B cell (primary cell): ENCODE measurements around the gene NXPE3. TPM values are rescaled to one million over a fixed set of nuclear protein-coding genes. Genes with fewer than 3 reads are reported as not detected.

Experiments used
- ATAC-seq: fragments of 200-7000 bp; cut with Tn5 transposase; one replicate; pipeline ENCODE4 v1.10.0; 2021; ENCODE audit warnings: low read depth, mild to moderate bottlenecking, moderate number of reproducible peaks, moderate library complexity
- CTCF ChIA-PET: fragments of 350-600 bp; sonication (Branson Sonifier 250); formaldehyde crosslinking; loops from one replicate; lab custom pipeline; 2021; ENCODE audit warnings: antibody characterized with exemption, inconsistent platforms; lab: Charles Lee
- POLR2A ChIA-PET: fragments of 350-600 bp; sonication (Branson Sonifier 250); formaldehyde crosslinking; loops from one replicate; lab custom pipeline; 2021; ENCODE audit warnings: antibody characterized with exemption; lab: Charles Lee
- DNase-seq: peaks from one replicate; pipeline ENCODE4 v3.0.0; 2013
- H2AFZ ChIP-seq: 2 replicates; pipeline ENCODE4 v1.6.1; 2012; ENCODE audit warnings: mild to moderate bottlenecking, low read depth, low read length; ENCODE audit not compliant: insufficient read depth, poor library complexity, severe bottlenecking
- H3K27ac ChIP-seq, 2 donors: 1 replicate in 1 of 2; 2 replicates in 1 of 2; pipeline ENCODE4 v1.5.1; 2012 to 2013; ENCODE audit warnings: low read length in 2 of 2, mild to moderate bottlenecking in 2 of 2, moderate library complexity in 1 of 2
- H3K27me3 ChIP-seq, 4 experiments: fragments of 200-600 bp in 1 of 4; sonication (generic) in 1 of 4; replicated peaks in 1 of 4; 1 replicate in 2 of 4; 2 replicates in 2 of 4; pipeline versions ENCODE4 v1.6.1 to v1.7.0; 2013 to 2016; ENCODE audit warnings: low read length in 3 of 4, mild to moderate bottlenecking in 2 of 4, mixed read lengths in 1 of 4, moderate library complexity in 1 of 4; ENCODE audit not compliant: insufficient read depth in 4 of 4, control insufficient read depth in 3 of 4; ENCODE audit errors: control extremely low read depth in 1 of 4
- H3K36me3 ChIP-seq, 2 experiments: replicated peaks in 1 of 2; 1 replicate in 1 of 2; 2 replicates in 1 of 2; pipeline versions ENCODE4 v1.6.1 to v1.7.1; 2013; ENCODE audit warnings: low read length in 1 of 2; ENCODE audit not compliant: insufficient read depth in 2 of 2, control insufficient read depth in 1 of 2; ENCODE audit errors: control extremely low read depth in 1 of 2, extremely low read depth in 1 of 2
- H3K4me1 ChIP-seq, 2 donors: fragments of 200-600 bp in 1 of 2; sonication (generic) in 1 of 2; 1 replicate in 1 of 2; 2 replicates in 1 of 2; pipeline versions ENCODE4 v1.5.1 to v1.6.1; 2013 to 2017; ENCODE audit warnings: low read length in 2 of 2; ENCODE audit not compliant: control insufficient read depth in 2 of 2, insufficient read depth in 2 of 2
- H3K4me2 ChIP-seq: replicated peaks from 2 replicates; pipeline ENCODE3; 2012; ENCODE audit warnings: mild to moderate bottlenecking, low read depth, low read length; ENCODE audit not compliant: poor library complexity, severe bottlenecking
- H3K4me3 ChIP-seq, 5 experiments: fragments of 200-600 bp in 1 of 5; sonication (generic) in 1 of 5; 1 replicate in 3 of 5; 2 replicates in 2 of 5; pipeline versions ENCODE4 v1.5.1 to v1.7.0; 2011 to 2016; ENCODE audit warnings: low read length in 4 of 5, mild to moderate bottlenecking in 4 of 5, low read depth in 2 of 5, control low read depth in 1 of 5, moderate library complexity in 1 of 5; ENCODE audit not compliant: insufficient read depth in 1 of 5; ENCODE audit errors: control extremely low read depth in 1 of 5, extremely low read depth in 1 of 5
- H3K79me2 ChIP-seq: fragments of 200-600 bp; sonication (generic); one replicate; pipeline ENCODE4 v1.6.0; 2016; ENCODE audit warnings: low read length; ENCODE audit not compliant: control insufficient read depth, insufficient read depth
- H3K9ac ChIP-seq: fragments of 200-600 bp; sonication (generic); 2 replicates; pipeline ENCODE4 v1.6.1; 2017; ENCODE audit warnings: mild to moderate bottlenecking, low read length, moderate library complexity
- H3K9me3 ChIP-seq, 3 donors: one replicate each; pipeline versions ENCODE4 v1.6.1 to v1.7.1; 2013; ENCODE audit warnings: low read length in 2 of 3; ENCODE audit not compliant: control insufficient read depth in 2 of 3, insufficient read depth in 1 of 3; ENCODE audit errors: control extremely low read depth in 1 of 3
- H4K20me1 ChIP-seq: 2 replicates; pipeline ENCODE4 v1.6.0; 2012; ENCODE audit warnings: mild to moderate bottlenecking, low read length; ENCODE audit not compliant: insufficient read depth, control insufficient read depth, poor library complexity, severe bottlenecking
- H3K27ac Mint-ChIP-seq: one replicate; pipeline ENCODE4 v1.8.0; 2021; ENCODE audit warnings: mixed read lengths
- H3K27me3 Mint-ChIP-seq: one replicate; pipeline ENCODE4 v1.8.0; 2021; ENCODE audit warnings: mixed read lengths
- H3K4me1 Mint-ChIP-seq: one replicate; pipeline ENCODE4 v1.8.0; 2021; ENCODE audit warnings: mixed read lengths
- H3K4me3 Mint-ChIP-seq: one replicate; pipeline ENCODE4 v1.8.0; 2021; ENCODE audit warnings: mixed read lengths
- H3K9me3 Mint-ChIP-seq: one replicate; pipeline ENCODE4 v1.8.0; 2022; ENCODE audit warnings: mixed read lengths; ENCODE audit not compliant: insufficient read depth
- EZH2 ChIP-seq: IDR thresholded peaks from 2 replicates; pipeline ENCODE4 v1.6.1; 2012; ENCODE audit warnings: borderline replicate concordance, low read depth, mild to moderate bottlenecking, moderate library complexity, low read length; ENCODE audit not compliant: insufficient read depth, poor library complexity, severe bottlenecking
- WGBS: methylation state at CpG from one replicate; pipeline ENCODE4 v1.1.5; 2013; ENCODE audit warnings: missing lambda C conversion rate; ENCODE audit not compliant: insufficient coverage; 5-methylcytosine and 5-hydroxymethylcytosine counted together
- intact Hi-C: fragments of 100-400 bp; cut with micrococcal nuclease; formaldehyde crosslinking; loops from one replicate; pipeline ENCODE4 v1.10.0; 2022
- polyA plus RNA-seq: library from polyadenylated mRNA; depleted of rRNA; stranded (reverse); fragments of >200 nt; gene quantifications from 2 replicates; pipeline ENCODE4 v1.2.3, GENCODE V29; 2012
- total RNA-seq, 2 donors: library from RNA; stranded (reverse); fragments of 120-200 nt in 1 of 2; gene quantifications; 1 replicate in 1 of 2; 2 replicates in 1 of 2; pipeline versions ENCODE4 v1.2.3 to v1.2.4, GENCODE V29; 2013 to 2022
- TF ChIP-seq, protein P1 (sequence below): fragments of 200-600 bp; IDR thresholded peaks from one replicate; pipeline ENCODE4 v1.8.0; 2022; ENCODE audit warnings: antibody characterized with exemption, mild to moderate bottlenecking

NXPE3 gene
- total and polyA plus RNA-seq, 2 donors (not counting 1 experiment from before 2014, with no cell fraction given) = 15.4 to 19.7 TPM

DNA sequence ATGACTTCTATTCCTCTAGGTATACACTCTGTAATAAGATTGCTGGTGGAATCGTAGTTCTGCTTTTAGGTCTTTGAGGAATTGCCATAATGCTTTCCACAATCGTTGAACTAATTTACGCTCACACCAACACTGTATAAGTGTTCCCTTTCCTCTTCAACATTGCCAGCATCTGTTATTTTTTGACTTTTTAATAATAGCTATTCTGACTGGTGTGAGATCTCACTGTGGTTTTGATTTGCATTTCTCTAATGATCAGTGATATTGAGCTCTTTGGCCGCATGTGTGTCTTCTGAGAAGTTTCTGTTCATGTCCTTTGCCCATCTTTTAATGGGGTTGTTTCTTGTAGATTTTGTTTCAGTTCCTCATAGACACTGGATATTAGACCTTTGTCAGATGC is 12.8 kb downstream of the NXPE3 start:
- TF ChIP-seq EZH2 = no peak
- TF ChIP-seq, protein P1, sequence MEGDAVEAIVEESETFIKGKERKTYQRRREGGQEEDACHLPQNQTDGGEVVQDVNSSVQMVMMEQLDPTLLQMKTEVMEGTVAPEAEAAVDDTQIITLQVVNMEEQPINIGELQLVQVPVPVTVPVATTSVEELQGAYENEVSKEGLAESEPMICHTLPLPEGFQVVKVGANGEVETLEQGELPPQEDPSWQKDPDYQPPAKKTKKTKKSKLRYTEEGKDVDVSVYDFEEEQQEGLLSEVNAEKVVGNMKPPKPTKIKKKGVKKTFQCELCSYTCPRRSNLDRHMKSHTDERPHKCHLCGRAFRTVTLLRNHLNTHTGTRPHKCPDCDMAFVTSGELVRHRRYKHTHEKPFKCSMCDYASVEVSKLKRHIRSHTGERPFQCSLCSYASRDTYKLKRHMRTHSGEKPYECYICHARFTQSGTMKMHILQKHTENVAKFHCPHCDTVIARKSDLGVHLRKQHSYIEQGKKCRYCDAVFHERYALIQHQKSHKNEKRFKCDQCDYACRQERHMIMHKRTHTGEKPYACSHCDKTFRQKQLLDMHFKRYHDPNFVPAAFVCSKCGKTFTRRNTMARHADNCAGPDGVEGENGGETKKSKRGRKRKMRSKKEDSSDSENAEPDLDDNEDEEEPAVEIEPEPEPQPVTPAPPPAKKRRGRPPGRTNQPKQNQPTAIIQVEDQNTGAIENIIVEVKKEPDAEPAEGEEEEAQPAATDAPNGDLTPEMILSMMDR = no peak
- Histone ChIP-seq H3K4me3 (peak overlapping the region in 1 of 5 experiments; percentile 9), H3K27ac (peak overlapping the region in 1 of 2 donors; percentile 11), H2AFZ (peak overlapping the region; percentile 23), H3K36me3 (peaks cover 8 to 51% of the 10 kb centered on the region in 2 experiments), H3K27me3 (no peaks in the 10 kb centered on the region), H3K79me2 (peaks cover 25% of the 10 kb centered on the region), H3K9me3 (peaks cover 2 to 6% (median 5%) of the 10 kb centered on the region in 3 donors), H3K4me1 (peaks cover 18 to 25% of the 10 kb centered on the region in 2 donors), H4K20me1 (peaks cover 7% of the 10 kb centered on the region), H3K4me2 (peak overlapping the region; percentile 55), H3K9ac (peak overlapping the region; percentile 9)
- POLR2A ChIA-PET = interaction anchor here (1.1 to 1.3 kb wide), 2 partner anchors 13 to 67 kb away, joined by 4 to 6 read pairs; partner anchors contain the start of genes CEP97 and NXPE3
- Mint-ChIP-seq H3K4me3 (peak overlapping the region; percentile 12), H3K4me1 (peaks cover 35% of the 10 kb centered on the region), H3K27me3 (no peaks in the 10 kb centered on the region), H3K9me3 (no peaks in the 10 kb centered on the region), H3K27ac (peak overlapping the region; percentile 2)
- WGBS = 0% methylated on average over 1 of the region's 4 CpGs
- intact Hi-C loops = no loop called here
- CTCF ChIA-PET = interaction anchor here (0.6 to 4.3 kb wide), 7 partner anchors 12 to 437 kb away, joined by 3 to 36 read pairs (median 5); partner anchors contain the start of gene CEP97
- DNase-seq (peak; percentile 66), ATAC-seq (peak; percentile 87)

DNA sequence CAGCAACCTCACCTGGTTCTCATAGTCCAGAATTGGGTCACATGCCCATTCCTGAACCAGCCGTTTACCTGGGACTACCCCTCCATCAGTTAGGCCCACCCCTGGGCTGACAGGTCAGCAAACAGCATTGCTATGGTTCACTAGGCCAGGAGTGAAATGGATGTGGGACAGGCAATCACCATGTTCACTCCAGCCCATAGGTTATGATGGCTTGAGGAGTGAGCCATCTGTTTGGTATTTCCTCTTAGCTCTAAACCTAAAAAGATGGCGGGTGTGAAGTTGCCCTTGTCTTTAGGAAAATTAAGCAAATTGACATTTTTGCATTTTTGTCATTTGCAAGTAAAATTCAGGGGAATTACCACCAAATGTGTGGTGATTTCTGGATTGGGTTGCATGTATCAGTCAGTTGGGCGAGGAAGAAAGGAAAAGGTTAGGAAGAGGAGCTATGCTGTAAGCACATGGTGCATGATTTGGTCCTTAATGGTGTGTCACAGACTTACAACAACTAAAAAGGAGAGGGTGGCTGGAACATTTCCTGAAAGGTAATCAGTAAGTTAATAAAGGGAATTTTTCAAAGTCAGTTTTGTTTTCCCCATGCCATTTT is 17.2 kb downstream of the NXPE3 start:
- ChIA-PET POLR2A (no interaction called here), CTCF (interaction anchor here (1.4 to 10.2 kb wide), 3 partner anchors 8 to 433 kb away, joined by 7 to 87 read pairs (median 36); no protein-coding TSS in a partner anchor)
- peaks cover 8 to 34% of the 10 kb centered on the region in 2 experiments for H3K36me3 ChIP-seq
- Mint-ChIP-seq H3K4me1 (peaks cover 32% of the 10 kb centered on the region), H3K4me3 (no peak overlapping the region), H3K9me3 (no peaks in the 10 kb centered on the region), H3K27me3 (no peaks in the 10 kb centered on the region), H3K27ac (no peak overlapping the region)
- H4K20me1 ChIP-seq = peaks cover 7% of the 10 kb centered on the region
- no peaks in the 10 kb centered on the region for H3K27me3 ChIP-seq
- H3K4me3 ChIP-seq = no peak overlapping the region
- no peak overlapping the region for H2AFZ ChIP-seq
- H3K9ac ChIP-seq = no peak overlapping the region
- no peak for ATAC-seq
- 100% methylated on average over 1 of the region's 3 CpGs for WGBS
- H3K79me2 ChIP-seq = peaks cover 25% of the 10 kb centered on the region
- H3K27ac ChIP-seq = no peak overlapping the region
- TF ChIP-seq, protein P1 = no peak
- TF ChIP-seq EZH2 = no peak
- peaks cover 14 to 22% of the 10 kb centered on the region in 2 donors for H3K4me1 ChIP-seq
- H3K4me2 ChIP-seq = no peak overlapping the region
- peaks cover 2 to 5% (median 2%) of the 10 kb centered on the region in 3 donors for H3K9me3 ChIP-seq
- intact Hi-C loops = no loop called here
- DNase-seq = no peak
